Ascending aorta (tissue), 2 donors: ENCODE results near the gene SURF1. TPM values are rescaled to one million over a fixed set of nuclear protein-coding genes. Genes with fewer than 3 reads are reported as not detected.

Source experiments
- DNase-seq, 2 donors: peaks; one replicate each; pipeline ENCODE4 v3.0.0-alpha.2; 2019; ENCODE audit warnings: low spot score in 2 of 2
- H3K27ac ChIP-seq, 2 donors: fragments of 200-600 bp; sonication (generic); one replicate each; pipeline ENCODE4 v1.5.1; 2016 to 2017; ENCODE audit warnings: mild to moderate bottlenecking in 1 of 2
- H3K27me3 ChIP-seq: fragments of 200-600 bp; sonication (generic); one replicate; pipeline ENCODE4 v1.5.1; 2017
- H3K36me3 ChIP-seq, 2 donors: fragments of 200-600 bp; sonication (generic); one replicate each; pipeline ENCODE4 v1.5.1; 2016
- H3K4me1 ChIP-seq, 2 donors: fragments of 200-600 bp; sonication (generic); one replicate each; pipeline ENCODE4 v1.5.1; 2016 to 2017; ENCODE audit warnings: mild to moderate bottlenecking in 1 of 2
- H3K4me3 ChIP-seq, 2 donors: fragments of 200-600 bp; sonication (generic); one replicate each; pipeline ENCODE4 v1.5.1; 2016 to 2017; ENCODE audit warnings: mild to moderate bottlenecking in 1 of 2
- H3K9me3 ChIP-seq, 2 donors: fragments of 200-600 bp; sonication (generic); one replicate each; pipeline ENCODE4 v1.5.1; 2016
- intact Hi-C: fragments of 100-400 bp; cut with DNase I; formaldehyde crosslinking; loops from one replicate; pipeline ENCODE4 v1.15.1; 2023
- total RNA-seq: library from RNA; depleted of rRNA; stranded (reverse); fragments of >200 nt; gene quantifications from one replicate; pipeline ENCODE4 v1.1.0, GENCODE V29; 2016
- TF ChIP-seq, protein P1 (sequence below), 3 experiments: fragments of 200-600 bp in 2 of 3; fragments of 450-650 bp in 1 of 3; sonication (generic) in 2 of 3; IDR thresholded peaks; one replicate each; pipeline ENCODE4 v1.5.1; 2016 to 2019; ENCODE audit warnings: antibody characterized with exemption in 3 of 3, mild to moderate bottlenecking in 1 of 3, moderate library complexity in 1 of 3

The SURF1 gene
- total RNA-seq, 1 donor from 2014 or later: 19.9 TPM

DNA sequence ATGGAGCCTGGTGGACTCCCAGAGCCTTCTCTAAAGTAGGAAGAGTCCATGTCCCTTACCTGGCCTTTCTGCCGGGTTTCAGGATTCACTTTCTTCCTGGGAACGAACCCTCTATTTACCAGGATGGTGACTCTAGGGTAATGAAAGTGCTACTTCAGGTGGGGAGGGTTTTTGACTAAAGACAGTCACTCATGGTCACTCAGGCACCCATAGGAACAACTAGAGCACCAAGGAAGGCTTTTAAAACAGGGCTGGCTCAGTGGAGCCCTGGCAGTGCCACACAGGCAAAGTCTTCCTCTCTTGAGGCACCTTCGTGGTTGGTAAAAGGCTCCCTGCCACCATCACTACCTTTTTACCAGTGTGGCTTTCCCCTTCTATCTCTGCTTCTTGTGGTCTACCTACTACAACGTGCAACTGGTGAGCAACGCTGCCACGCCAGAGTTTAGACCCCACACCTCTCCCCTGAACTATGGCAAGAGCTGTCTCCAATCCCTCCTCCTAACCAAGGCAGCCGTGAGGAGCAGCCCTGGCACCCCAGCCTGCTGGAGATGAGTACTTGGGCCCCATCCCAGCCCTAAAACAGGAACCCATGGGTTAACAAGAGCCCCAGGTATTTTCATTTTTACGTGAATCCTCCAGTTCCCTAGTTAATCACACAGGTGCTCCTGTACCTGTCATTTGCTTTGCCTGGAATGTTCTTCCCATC is 3.5 kb downstream of the SURF1 start:
- DNase-seq: no peak
- no peaks in the 10 kb centered on the region for H3K27me3 ChIP-seq
- no peak overlapping the region for H3K4me3 ChIP-seq
- H3K36me3 ChIP-seq: peaks cover 41% of the 10 kb centered on the region in 2 donors
- H3K27ac ChIP-seq: no peak overlapping the region
- TF ChIP-seq, protein P1, sequence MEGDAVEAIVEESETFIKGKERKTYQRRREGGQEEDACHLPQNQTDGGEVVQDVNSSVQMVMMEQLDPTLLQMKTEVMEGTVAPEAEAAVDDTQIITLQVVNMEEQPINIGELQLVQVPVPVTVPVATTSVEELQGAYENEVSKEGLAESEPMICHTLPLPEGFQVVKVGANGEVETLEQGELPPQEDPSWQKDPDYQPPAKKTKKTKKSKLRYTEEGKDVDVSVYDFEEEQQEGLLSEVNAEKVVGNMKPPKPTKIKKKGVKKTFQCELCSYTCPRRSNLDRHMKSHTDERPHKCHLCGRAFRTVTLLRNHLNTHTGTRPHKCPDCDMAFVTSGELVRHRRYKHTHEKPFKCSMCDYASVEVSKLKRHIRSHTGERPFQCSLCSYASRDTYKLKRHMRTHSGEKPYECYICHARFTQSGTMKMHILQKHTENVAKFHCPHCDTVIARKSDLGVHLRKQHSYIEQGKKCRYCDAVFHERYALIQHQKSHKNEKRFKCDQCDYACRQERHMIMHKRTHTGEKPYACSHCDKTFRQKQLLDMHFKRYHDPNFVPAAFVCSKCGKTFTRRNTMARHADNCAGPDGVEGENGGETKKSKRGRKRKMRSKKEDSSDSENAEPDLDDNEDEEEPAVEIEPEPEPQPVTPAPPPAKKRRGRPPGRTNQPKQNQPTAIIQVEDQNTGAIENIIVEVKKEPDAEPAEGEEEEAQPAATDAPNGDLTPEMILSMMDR (IDR thresholded peaks at IDR 0.05): no peak
- no peaks in the 10 kb centered on the region for H3K9me3 ChIP-seq
- intact Hi-C loops: no loop called here
- H3K4me1 ChIP-seq: peaks cover 10 to 25% of the 10 kb centered on the region in 2 donors

DNA sequence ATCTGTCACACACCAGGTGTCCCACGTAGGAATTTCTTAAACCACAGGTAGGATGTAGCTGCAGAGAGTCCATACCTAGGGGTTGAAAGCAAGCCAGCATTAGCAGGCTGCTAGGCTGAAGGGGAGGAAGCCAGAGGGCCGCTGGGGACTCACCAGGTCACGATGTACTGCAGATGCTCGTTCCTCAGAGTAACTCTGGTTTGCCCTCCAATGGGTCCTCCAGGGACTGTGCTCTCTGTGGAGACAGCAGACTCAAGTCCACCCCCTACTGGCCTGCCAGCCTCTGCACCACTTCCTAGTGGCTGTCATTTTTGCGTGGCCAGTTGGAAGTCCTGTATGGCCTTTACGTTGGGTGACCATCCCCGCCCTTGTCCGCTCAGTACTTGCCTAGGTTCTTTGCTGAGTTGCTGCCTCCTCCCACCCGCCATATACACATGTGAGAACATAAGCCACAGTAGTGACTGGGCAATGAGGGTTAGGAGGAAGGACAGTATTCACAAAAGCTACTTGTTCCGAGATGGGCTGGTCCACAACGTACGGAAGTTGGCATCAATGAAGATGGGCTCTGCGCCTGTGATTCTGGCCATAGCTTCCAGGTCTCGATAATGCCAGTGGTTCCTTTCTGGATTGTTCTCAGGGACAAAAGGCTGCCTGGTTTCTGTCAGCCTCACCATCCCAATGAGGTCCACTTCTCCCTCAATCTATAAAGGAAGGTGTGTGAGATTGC is 4.2 kb downstream of the SURF1 start:
- H3K4me3 ChIP-seq: no peak overlapping the region
- no peak for DNase-seq
- peaks cover 41% of the 10 kb centered on the region in 2 donors for H3K36me3 ChIP-seq
- H3K9me3 ChIP-seq: no peaks in the 10 kb centered on the region
- intact Hi-C loops: no loop called here
- no peaks in the 10 kb centered on the region for H3K27me3 ChIP-seq
- peaks cover 9 to 26% of the 10 kb centered on the region in 2 donors for H3K4me1 ChIP-seq
- H3K27ac ChIP-seq: no peak overlapping the region
- TF ChIP-seq, protein P1 (IDR thresholded peaks at IDR 0.05): peak in 1 of 3 experiments; percentile 15

DNA sequence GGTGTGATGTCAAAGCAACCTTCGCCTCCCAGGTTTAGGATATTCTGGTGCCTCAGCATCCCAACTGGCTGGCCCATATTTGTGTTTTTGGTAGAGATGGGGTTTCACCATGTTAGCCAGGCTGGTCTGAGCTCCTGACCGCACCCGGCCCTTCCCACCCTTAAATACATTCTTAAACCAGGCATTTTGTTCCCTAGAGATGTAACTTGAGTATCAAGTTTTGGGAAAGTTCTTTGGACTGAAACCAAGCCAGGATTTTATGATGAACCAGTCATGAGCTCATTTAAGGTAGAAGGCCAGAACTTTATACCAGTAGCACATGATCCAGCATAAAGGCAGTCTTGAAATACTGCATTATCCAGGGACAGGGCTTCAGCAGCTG is 4.8 kb downstream of the SURF1 start:
- peaks cover 41% of the 10 kb centered on the region in 2 donors for H3K36me3 ChIP-seq
- H3K27me3 ChIP-seq: no peaks in the 10 kb centered on the region
- intact Hi-C loops: no loop called here
- TF ChIP-seq, protein P1 (IDR thresholded peaks at IDR 0.05): no peak
- H3K4me1 ChIP-seq: peaks cover 8 to 28% of the 10 kb centered on the region in 2 donors
- H3K9me3 ChIP-seq: no peaks in the 10 kb centered on the region
- no peak overlapping the region for H3K27ac ChIP-seq
- no peak for DNase-seq
- no peak overlapping the region for H3K4me3 ChIP-seq

DNA sequence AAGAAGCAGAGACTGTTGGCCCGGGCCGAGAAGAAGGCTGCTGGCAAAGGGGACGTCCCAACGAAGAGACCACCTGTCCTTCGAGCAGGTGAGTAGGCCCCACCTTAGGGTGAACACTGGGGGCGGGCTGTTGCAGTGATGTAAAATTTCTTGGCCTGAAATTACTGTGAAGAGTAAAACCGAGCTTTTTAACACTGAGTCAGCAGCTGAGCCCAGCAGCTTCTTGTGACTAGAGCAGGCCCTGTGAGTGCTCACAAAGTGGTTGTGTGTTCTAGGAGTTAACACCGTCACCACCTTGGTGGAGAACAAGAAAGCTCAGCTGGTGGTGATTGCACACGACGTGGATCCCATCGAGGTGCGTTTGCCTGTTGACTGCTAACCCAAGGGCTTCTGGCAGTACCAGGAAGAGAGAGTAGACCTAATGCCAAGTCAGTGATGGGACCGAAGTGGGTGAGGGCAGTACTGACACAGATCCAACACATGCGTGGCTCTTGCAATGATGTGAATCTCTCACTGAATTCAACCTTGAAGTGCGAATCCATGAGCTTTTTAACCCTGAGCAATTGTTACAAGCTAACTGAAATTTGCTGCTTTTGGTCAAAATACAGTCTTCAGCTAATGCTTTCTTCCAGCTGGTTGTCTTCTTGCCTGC is 6.2 kb downstream of the SURF1 start:
- Histone ChIP-seq H3K4me1 (peaks cover 6 to 24% of the 10 kb centered on the region in 2 donors), H3K27me3 (no peaks in the 10 kb centered on the region), H3K36me3 (peaks cover 41 to 45% of the 10 kb centered on the region in 2 donors), H3K27ac (no peak overlapping the region), H3K9me3 (no peaks in the 10 kb centered on the region), H3K4me3 (no peak overlapping the region)
- TF ChIP-seq, protein P1 (IDR thresholded peaks at IDR 0.05): no peak
- DNase-seq: no peak
- intact Hi-C loops: loop anchor here (10.0 kb wide), 1 partner anchor 995 kb away; the partner anchor contains the start of gene SETX

DNA sequence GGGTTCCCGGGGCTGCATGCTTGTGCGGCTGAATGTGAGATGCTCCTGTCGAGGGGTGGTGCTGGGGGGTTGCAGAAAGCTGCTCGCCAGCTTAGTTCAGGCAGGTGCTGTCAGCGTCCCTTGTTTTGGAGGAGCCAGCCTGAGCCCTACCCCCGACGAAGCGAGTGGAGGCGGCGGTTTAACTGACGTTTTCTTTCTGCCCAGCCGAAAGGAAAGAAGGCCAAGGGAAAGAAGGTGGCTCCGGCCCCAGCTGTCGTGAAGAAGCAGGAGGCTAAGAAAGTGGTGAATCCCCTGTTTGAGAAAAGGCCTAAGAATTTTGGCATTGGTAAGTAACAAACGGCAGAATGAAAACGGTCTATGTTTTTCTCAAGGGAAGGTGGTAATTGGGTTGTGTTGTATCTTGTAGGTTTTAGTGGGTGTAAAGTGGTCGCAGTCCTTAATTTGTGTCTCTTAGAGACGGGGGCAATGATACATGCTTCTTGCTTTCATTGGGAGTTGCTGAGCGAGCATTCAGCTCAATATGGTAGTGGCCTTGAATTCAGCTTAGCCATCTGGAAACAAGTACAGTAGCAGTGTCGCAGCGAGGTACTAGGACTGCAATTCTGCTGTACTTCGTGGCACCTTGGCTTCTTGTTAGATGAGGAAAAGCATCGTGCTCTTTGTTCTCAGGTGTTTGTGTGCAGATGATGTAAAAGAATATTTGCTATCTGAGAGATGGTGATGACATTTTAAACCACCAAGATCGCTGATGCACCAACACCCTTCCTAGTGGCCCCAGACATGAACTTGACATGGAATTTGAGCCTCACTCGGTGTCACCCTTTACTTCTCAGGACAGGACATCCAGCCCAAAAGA is 7.3 kb downstream of the SURF1 start:
- Histone ChIP-seq H3K27ac (peak overlapping the region; percentile 86 to 94), H3K9me3 (no peaks in the 10 kb centered on the region), H3K27me3 (no peaks in the 10 kb centered on the region), H3K4me3 (peak overlapping the region; percentile 69 to 80), H3K4me1 (peaks cover 6 to 22% of the 10 kb centered on the region in 2 donors), H3K36me3 (peaks cover 49 to 56% of the 10 kb centered on the region in 2 donors)
- TF ChIP-seq, protein P1 (IDR thresholded peaks at IDR 0.05): no peak
- no peak for DNase-seq
- intact Hi-C loops: loop anchor here (1.0 to 10.0 kb wide), 5 partner anchors 7 to 994 kb away; partner anchors contain the start of genes CACFD1, SETX, STKLD1 and SURF1
